GM12878 (cell line): ENCODE measurements around the gene AMTN. TPM values are rescaled to one million over a fixed set of nuclear protein-coding genes. Genes with fewer than 3 reads are reported as not detected.

Experiments
- ATAC-seq: fragments of 200-7000 bp; cut with Tn5 transposase; 3 replicates; pipeline ENCODE4 v1.9.1; 2020; ENCODE audit warnings: mild to moderate bottlenecking, moderate library complexity
- BruUV-seq: library from RNA; stranded (reverse); fragments of 400-500 nt; replicated peaks from 2 replicates; lab custom pipeline; 2021; lab: Mats Ljungman, UMichigan
- CTCF ChIA-PET: fragments of 300-600 bp; sonication (Branson Sonifier 250); formaldehyde crosslinking; extraction: SDS; loops from one replicate; lab custom pipeline; 2021; ENCODE audit warnings: inconsistent platforms; lab: Yijun Ruan, JAX
- POLR2A ChIA-PET: fragments of 350-600 bp; formaldehyde crosslinking; extraction: SDS; loops from one replicate; lab custom pipeline; 2021; ENCODE audit warnings: inconsistent platforms; lab: Charles Lee
- RAD21 ChIA-PET: fragments of 300-600 bp; sonication (Branson Sonifier 250); formaldehyde crosslinking; loops from one replicate; lab custom pipeline; 2023; ENCODE audit warnings: antibody characterized with exemption; ENCODE audit not compliant: unreplicated experiment; lab: Charles Lee
- SMC1A ChIA-PET: fragments of 300-600 bp; sonication (Branson Sonifier 250); formaldehyde crosslinking; loops from one replicate; lab custom pipeline; 2023; ENCODE audit not compliant: unreplicated experiment, uncharacterized antibody; lab: Charles Lee
- DNase-seq: peaks from one replicate; pipeline ENCODE4 v3.0.0-alpha.2; 2011; ENCODE audit warnings: low read depth, low spot score
- FAIRE-seq: peaks from 3 replicates; lab custom pipeline; 2011; peaks lifted over from hg19 to GRCh38; lab: Jason Lieb, UNC
- H2AFZ ChIP-seq: 2 replicates; pipeline ENCODE4 v1.6.0; 2011; ENCODE audit warnings: low read depth, low read length, control low read depth; ENCODE audit not compliant: control insufficient read depth
- H3K27ac ChIP-seq: 2 replicates; pipeline ENCODE4 v1.5.1; 2011; ENCODE audit warnings: control low read depth; ENCODE audit not compliant: control insufficient read depth, insufficient read depth
- H3K27me3 ChIP-seq, 2 experiments: replicated peaks in 1 of 2; 2 replicates each; pipeline versions ENCODE4 v1.6.0 to v1.6.1; 2011; ENCODE audit warnings: low read length in 1 of 2; ENCODE audit not compliant: control insufficient read depth in 2 of 2, insufficient read depth in 2 of 2
- H3K36me3 ChIP-seq, 2 experiments: 2 replicates each; pipeline ENCODE4 v1.5.1; 2011; ENCODE audit warnings: low read length in 1 of 2; ENCODE audit not compliant: control insufficient read depth in 2 of 2, insufficient read depth in 2 of 2
- H3K4me1 ChIP-seq: 2 replicates; pipeline ENCODE4 v1.6.1; 2011; ENCODE audit warnings: mild to moderate bottlenecking, low read length, moderate library complexity, mixed read lengths; ENCODE audit not compliant: control insufficient read depth, insufficient read depth
- H3K4me2 ChIP-seq: 2 replicates; pipeline ENCODE4 v1.6.0; 2011; ENCODE audit warnings: control low read depth; ENCODE audit not compliant: control insufficient read depth, insufficient read depth
- H3K4me3 ChIP-seq: fragments of 200-600 bp; sonication (generic); 2 replicates; pipeline ENCODE4 v1.5.1; 2016
- H3K79me2 ChIP-seq: 2 replicates; pipeline ENCODE4 v1.6.0; 2011; ENCODE audit warnings: low read length; ENCODE audit not compliant: control insufficient read depth, insufficient read depth
- H3K9ac ChIP-seq: 2 replicates; pipeline ENCODE4 v1.8.0; 2011; ENCODE audit warnings: low read length, control low read depth, mixed read lengths; ENCODE audit not compliant: control insufficient read depth, insufficient read depth
- H3K9me3 ChIP-seq: replicated peaks from 3 replicates; pipeline ENCODE4 v1.5.1; 2011; ENCODE audit warnings: mild to moderate bottlenecking, low read length; ENCODE audit not compliant: control insufficient read depth, insufficient read depth
- H4K20me1 ChIP-seq: 2 replicates; pipeline ENCODE4 v1.6.0; 2011; ENCODE audit not compliant: control insufficient read depth, insufficient read depth
- HDAC6 ChIP-seq: fragments of 200-600 bp; sonication (generic); IDR thresholded peaks from one replicate; pipeline ENCODE4 v1.8.0; 2017; ENCODE audit warnings: antibody characterized with exemption; ENCODE audit not compliant: unreplicated experiment
- MEF2B ChIP-seq: fragments of 450-650 bp; IDR thresholded peaks from 2 replicates; pipeline ENCODE4 v1.6.1; 2018; ENCODE audit warnings: mild to moderate bottlenecking, moderate library complexity; ENCODE audit not compliant: partially characterized antibody, poor library complexity, severe bottlenecking
- RBBP5 ChIP-seq: fragments of 200-600 bp; sonication (generic); conservative IDR thresholded peaks from 2 replicates; pipeline ENCODE4 v1.6.1; 2016
- TAF1 ChIP-seq: IDR thresholded peaks from 2 replicates; pipeline ENCODE4 v1.6.1; 2011; ENCODE audit warnings: mild to moderate bottlenecking, low read depth, low read length, borderline replicate concordance
- WGBS: methylation state at CpG from one replicate; pipeline ENCODE4 v1.1.6; 2016; ENCODE audit warnings: low lambda C conversion rate; ENCODE audit not compliant: insufficient replicate concordance, insufficient coverage; ENCODE audit errors: missing lambda C conversion rate; 5-methylcytosine and 5-hydroxymethylcytosine counted together
- in situ Hi-C: fragments of 300-500 bp; cut with MboI; formaldehyde crosslinking; loops from 9 replicates; pipeline ENCODE4 v1.14.3; 2018; ENCODE audit warnings: mixed read lengths
- intact Hi-C: fragments of 100-400 bp; cut with micrococcal nuclease; formaldehyde crosslinking; loops from one replicate; pipeline ENCODE4 v1.14.2; 2022; ENCODE audit not compliant: unreplicated experiment
- polyA plus RNA-seq, 11 experiments: library from polyadenylated mRNA; depleted of rRNA in 4 of 11; unstranded in 6 of 11; stranded (reverse) in 5 of 11; fragments of >200 nt; fragmentation: Nextera tagmentation in 4 of 11; fragmentation: Illumina TruSeq in 1 of 11; extraction: Ambion mirVana in 4 of 11; extraction: Trizol in 1 of 11; gene quantifications; 1 replicate in 1 of 11; 2 replicates in 10 of 11; pipeline versions ENCODE4 v1.2.1 to v1.2.3, GENCODE V29; 2011 to 2016; ENCODE audit warnings: inconsistent platforms in 2 of 11, missing spikeins in 2 of 11, low read depth in 1 of 11
- total RNA-seq, 4 experiments: library from RNA; depleted of rRNA in 3 of 4; stranded (reverse); fragments of >200 nt in 3 of 4; fragmentation: Illumina TruSeq in 1 of 4; extraction: Trizol in 1 of 4; gene quantifications; 2 replicates each; pipeline versions ENCODE4 v1.2.1 to v1.2.3, GENCODE V29; 2013 to 2021
- TF ChIP-seq, protein P1 (sequence below): fragments of 450-650 bp; formaldehyde crosslinking; IDR thresholded peaks from 2 replicates; pipeline ENCODE4 v1.4.0; 2022; ENCODE audit warnings: mild to moderate bottlenecking, moderate library complexity
- TF ChIP-seq, protein P2 (sequence below): fragments of 450-650 bp; IDR thresholded peaks from 2 replicates; pipeline ENCODE4 v1.6.1; 2018; ENCODE audit warnings: borderline replicate concordance, mild to moderate bottlenecking; ENCODE audit not compliant: partially characterized antibody
- TF ChIP-seq, protein P3 (sequence below), 3 experiments: IDR thresholded peaks in 2 of 3; conservative IDR thresholded peaks in 1 of 3; 2 replicates each; pipeline ENCODE4 v1.5.1; 2011; ENCODE audit warnings: low read depth in 3 of 3, low read length in 3 of 3, mild to moderate bottlenecking in 3 of 3, control low read depth in 2 of 3, moderate library complexity in 2 of 3, inconsistent platforms in 1 of 3, mixed read lengths in 1 of 3; ENCODE audit not compliant: control insufficient read depth in 2 of 3, insufficient read depth in 1 of 3; ENCODE audit errors: extremely low read depth in 1 of 3
- TF ChIP-seq, protein P4 (sequence below): IDR thresholded peaks from 2 replicates; pipeline ENCODE4 v1.6.1; 2011; ENCODE audit warnings: mild to moderate bottlenecking, low read depth, low read length, moderate library complexity; ENCODE audit not compliant: insufficient replicate concordance
- TF ChIP-seq, protein P5 (sequence below): fragments of 450-650 bp; IDR thresholded peaks from 2 replicates; pipeline ENCODE4 v1.6.1; 2017; ENCODE audit warnings: mild to moderate bottlenecking

The AMTN gene
- total and polyA plus RNA-seq, 10 of the 15 experiments (the other 5 are each of a cell fraction or from before 2014, with no cell fraction given): not detected

DNA sequence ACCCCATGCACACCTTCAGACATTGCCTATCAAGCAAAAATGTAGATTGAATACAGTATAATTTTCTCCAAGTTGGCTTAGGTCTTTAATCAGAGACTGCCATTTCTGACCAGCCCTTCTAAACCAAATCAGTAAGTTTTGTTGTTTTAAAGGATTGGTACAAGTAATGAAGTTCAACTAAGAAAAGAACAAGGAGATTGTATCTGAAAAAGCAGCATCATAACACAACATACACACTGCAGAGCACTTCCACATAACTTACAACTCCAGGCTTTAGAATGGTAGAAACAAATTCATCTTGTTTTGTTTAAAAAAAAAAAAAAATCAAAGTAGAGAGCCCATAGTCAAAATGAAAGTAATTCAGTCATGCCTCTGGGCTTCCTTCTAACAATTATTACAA, 57.6 kb downstream of the AMTN start (continued):
- TF ChIP-seq, protein P1, sequence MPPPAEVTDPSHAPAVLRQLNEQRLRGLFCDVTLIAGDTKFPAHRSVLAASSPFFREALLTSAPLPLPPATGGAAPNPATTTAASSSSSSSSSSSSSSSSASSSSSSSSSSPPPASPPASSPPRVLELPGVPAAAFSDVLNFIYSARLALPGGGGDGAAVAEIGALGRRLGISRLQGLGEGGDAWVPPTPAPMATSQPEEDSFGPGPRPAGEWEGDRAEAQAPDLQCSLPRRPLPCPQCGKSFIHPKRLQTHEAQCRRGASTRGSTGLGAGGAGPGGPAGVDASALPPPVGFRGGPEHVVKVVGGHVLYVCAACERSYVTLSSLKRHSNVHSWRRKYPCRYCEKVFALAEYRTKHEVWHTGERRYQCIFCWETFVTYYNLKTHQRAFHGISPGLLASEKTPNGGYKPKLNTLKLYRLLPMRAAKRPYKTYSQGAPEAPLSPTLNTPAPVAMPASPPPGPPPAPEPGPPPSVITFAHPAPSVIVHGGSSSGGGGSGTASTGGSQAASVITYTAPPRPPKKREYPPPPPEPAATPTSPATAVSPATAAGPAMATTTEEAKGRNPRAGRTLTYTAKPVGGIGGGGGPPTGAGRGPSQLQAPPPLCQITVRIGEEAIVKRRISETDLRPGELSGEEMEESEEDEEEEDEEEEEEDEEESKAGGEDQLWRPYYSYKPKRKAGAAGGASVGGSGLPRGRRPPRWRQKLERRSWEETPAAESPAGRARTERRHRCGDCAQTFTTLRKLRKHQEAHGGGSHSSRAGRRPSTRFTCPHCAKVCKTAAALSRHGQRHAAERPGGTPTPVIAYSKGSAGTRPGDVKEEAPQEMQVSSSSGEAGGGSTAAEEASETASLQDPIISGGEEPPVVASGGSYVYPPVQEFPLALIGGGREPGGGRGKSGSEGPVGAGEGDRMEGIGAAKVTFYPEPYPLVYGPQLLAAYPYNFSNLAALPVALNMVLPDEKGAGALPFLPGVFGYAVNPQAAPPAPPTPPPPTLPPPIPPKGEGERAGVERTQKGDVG (CRISPR knock-in tag): no peak
- no peak for TF ChIP-seq MEF2B

DNA sequence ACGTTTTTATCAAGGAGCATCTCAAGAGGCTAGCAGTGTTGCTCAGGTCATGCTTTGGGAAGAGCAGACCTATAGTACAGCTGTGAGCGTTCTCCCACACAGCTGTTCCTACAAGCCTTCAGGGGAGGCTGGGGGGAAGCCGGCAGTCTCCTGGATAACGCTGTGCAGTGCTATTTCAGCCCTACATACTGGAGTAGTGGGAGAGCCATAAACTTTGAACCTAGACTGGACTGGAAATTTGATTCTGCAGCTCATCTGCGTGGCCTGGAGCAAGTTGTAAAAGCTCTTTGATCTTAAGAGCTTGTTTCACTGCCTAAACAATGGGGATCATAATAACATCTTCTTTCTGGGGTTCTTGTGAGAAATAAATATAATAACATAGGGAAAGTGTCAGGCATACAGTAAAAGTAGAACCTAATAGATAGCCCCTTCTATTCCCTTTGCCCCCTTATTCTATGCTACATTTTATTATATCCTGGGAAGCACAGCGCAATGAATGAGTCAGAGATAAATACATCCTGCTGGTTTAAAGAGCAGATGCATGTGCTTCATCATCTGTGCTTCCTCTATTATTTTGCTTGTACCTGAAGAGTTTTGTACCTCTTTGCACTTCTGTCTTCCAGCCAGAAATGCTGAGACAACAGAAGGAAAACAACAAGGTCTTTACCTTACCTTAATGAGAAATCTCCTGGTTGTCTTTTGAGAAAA, 59.0 kb downstream of the AMTN start:
- POLR2A ChIA-PET: no interaction called here
- Histone ChIP-seq H4K20me1 (no peaks in the 10 kb centered on the region), H3K4me1 (no peaks in the 10 kb centered on the region), H3K9me3 (no peaks in the 10 kb centered on the region), H2AFZ (no peak overlapping the region), H3K9ac (no peak overlapping the region), H3K4me3 (no peak overlapping the region), H3K27ac (no peak overlapping the region), H3K4me2 (no peak overlapping the region), H3K36me3 (no peaks in the 10 kb centered on the region), H3K79me2 (no peaks in the 10 kb centered on the region), H3K27me3 (no peaks in the 10 kb centered on the region)
- CTCF ChIA-PET: no interaction called here
- TF ChIP-seq, protein P2, sequence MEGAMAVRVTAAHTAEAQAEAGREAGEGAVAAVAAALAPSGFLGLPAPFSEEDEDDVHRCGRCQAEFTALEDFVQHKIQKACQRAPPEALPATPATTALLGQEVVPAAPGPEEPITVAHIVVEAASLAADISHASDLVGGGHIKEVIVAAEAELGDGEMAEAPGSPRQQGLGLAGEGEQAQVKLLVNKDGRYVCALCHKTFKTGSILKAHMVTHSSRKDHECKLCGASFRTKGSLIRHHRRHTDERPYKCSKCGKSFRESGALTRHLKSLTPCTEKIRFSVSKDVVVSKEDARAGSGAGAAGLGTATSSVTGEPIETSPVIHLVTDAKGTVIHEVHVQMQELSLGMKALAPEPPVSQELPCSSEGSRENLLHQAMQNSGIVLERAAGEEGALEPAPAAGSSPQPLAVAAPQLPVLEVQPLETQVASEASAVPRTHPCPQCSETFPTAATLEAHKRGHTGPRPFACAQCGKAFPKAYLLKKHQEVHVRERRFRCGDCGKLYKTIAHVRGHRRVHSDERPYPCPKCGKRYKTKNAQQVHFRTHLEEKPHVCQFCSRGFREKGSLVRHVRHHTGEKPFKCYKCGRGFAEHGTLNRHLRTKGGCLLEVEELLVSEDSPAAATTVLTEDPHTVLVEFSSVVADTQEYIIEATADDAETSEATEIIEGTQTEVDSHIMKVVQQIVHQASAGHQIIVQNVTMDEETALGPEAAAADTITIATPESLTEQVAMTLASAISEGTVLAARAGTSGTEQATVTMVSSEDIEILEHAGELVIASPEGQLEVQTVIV: no peak
- TF ChIP-seq, protein P3, sequence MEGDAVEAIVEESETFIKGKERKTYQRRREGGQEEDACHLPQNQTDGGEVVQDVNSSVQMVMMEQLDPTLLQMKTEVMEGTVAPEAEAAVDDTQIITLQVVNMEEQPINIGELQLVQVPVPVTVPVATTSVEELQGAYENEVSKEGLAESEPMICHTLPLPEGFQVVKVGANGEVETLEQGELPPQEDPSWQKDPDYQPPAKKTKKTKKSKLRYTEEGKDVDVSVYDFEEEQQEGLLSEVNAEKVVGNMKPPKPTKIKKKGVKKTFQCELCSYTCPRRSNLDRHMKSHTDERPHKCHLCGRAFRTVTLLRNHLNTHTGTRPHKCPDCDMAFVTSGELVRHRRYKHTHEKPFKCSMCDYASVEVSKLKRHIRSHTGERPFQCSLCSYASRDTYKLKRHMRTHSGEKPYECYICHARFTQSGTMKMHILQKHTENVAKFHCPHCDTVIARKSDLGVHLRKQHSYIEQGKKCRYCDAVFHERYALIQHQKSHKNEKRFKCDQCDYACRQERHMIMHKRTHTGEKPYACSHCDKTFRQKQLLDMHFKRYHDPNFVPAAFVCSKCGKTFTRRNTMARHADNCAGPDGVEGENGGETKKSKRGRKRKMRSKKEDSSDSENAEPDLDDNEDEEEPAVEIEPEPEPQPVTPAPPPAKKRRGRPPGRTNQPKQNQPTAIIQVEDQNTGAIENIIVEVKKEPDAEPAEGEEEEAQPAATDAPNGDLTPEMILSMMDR (IDR thresholded peaks at IDR 0.05 in 2 of 3, conservative IDR thresholded peaks at IDR 0.05 in 1 of 3; ENCODE audit: control insufficient read depth in 2 of 3, extremely low read depth in 1 of 3, insufficient read depth in 1 of 3, low read depth in 3 of 3, low read length in 3 of 3): no peak
- TF ChIP-seq RBBP5: no peak
- TF ChIP-seq TAF1: no peak
- TF ChIP-seq, protein P4, sequence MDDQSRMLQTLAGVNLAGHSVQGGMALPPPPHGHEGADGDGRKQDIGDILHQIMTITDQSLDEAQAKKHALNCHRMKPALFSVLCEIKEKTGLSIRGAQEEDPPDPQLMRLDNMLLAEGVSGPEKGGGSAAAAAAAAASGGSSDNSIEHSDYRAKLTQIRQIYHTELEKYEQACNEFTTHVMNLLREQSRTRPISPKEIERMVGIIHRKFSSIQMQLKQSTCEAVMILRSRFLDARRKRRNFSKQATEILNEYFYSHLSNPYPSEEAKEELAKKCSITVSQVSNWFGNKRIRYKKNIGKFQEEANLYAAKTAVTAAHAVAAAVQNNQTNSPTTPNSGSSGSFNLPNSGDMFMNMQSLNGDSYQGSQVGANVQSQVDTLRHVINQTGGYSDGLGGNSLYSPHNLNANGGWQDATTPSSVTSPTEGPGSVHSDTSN: no peak
- no peak for TF ChIP-seq HDAC6
- TF ChIP-seq, protein P5, sequence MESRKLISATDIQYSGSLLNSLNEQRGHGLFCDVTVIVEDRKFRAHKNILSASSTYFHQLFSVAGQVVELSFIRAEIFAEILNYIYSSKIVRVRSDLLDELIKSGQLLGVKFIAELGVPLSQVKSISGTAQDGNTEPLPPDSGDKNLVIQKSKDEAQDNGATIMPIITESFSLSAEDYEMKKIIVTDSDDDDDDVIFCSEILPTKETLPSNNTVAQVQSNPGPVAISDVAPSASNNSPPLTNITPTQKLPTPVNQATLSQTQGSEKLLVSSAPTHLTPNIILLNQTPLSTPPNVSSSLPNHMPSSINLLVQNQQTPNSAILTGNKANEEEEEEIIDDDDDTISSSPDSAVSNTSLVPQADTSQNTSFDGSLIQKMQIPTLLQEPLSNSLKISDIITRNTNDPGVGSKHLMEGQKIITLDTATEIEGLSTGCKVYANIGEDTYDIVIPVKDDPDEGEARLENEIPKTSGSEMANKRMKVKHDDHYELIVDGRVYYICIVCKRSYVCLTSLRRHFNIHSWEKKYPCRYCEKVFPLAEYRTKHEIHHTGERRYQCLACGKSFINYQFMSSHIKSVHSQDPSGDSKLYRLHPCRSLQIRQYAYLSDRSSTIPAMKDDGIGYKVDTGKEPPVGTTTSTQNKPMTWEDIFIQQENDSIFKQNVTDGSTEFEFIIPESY: no peak
- RAD21 ChIA-PET: no interaction called here
- FAIRE-seq (no peak), ATAC-seq (no peak), DNase-seq (no peak)
- 26% methylated on average over 6 of the region's 6 CpGs for WGBS
- in situ Hi-C loops: no loop called here
- SMC1A ChIA-PET: no interaction called here
- BruUV-seq: no TSS peak
- intact Hi-C loops: no loop called here
